ENCODE results near the gene NET1.
"Not testable (repeated sequence)": the region's sequence is repeated elsewhere in the genome, so short reads cannot be mapped to it uniquely, and the experiment has no call there.

DNA sequence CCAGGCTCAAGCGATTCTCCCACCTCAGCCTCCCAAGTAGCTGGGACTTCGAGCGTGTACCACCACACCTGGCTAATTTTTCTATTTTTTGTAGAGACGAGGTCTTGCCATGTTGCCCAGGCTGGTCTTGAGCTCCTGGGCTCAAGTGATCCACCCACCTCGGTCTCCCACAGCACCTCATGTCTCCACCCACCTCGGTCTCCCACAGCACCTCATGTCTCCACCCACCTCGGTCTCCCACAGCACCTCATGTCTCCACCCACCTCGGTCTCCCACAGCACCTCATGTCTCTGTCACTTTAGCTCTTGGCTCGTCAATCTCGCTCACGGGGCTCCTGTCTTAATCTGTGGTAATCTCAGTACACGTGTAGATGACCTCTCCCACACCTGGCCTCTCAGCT, 32.0 kb upstream of the NET1 start:
- TF ChIP-seq, protein P1, sequence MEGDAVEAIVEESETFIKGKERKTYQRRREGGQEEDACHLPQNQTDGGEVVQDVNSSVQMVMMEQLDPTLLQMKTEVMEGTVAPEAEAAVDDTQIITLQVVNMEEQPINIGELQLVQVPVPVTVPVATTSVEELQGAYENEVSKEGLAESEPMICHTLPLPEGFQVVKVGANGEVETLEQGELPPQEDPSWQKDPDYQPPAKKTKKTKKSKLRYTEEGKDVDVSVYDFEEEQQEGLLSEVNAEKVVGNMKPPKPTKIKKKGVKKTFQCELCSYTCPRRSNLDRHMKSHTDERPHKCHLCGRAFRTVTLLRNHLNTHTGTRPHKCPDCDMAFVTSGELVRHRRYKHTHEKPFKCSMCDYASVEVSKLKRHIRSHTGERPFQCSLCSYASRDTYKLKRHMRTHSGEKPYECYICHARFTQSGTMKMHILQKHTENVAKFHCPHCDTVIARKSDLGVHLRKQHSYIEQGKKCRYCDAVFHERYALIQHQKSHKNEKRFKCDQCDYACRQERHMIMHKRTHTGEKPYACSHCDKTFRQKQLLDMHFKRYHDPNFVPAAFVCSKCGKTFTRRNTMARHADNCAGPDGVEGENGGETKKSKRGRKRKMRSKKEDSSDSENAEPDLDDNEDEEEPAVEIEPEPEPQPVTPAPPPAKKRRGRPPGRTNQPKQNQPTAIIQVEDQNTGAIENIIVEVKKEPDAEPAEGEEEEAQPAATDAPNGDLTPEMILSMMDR (IDR thresholded peaks at IDR 0.05) = not testable (repeated sequence)
- TF ChIP-seq ELF1 (IDR thresholded peaks at IDR 0.05); POLR2AphosphoS5 (IDR thresholded peaks at IDR 0.05; ENCODE audit: low read depth, low read length); YY1 (IDR thresholded peaks at IDR 0.05; ENCODE audit: low read depth); FOSL2 (IDR thresholded peaks at IDR 0.05; ENCODE audit: borderline replicate concordance, low read depth); EZH2phosphoT487 (IDR thresholded peaks at IDR 0.05; ENCODE audit: borderline replicate concordance, low read depth); RCOR1 (IDR thresholded peaks at IDR 0.05; ENCODE audit: low read length); GATA2 (CRISPR knock-in tag; IDR thresholded peaks at IDR 0.05); SMC3 (IDR thresholded peaks at IDR 0.05; ENCODE audit: low read depth, low read length); RAD21 (IDR thresholded peaks at IDR 0.05; ENCODE audit: low read length); EP300 (IDR thresholded peaks at IDR 0.05; ENCODE audit: borderline replicate concordance in 1 of 2, low read depth in 1 of 2, low read length in 1 of 2): not testable (repeated sequence)
- TF ChIP-seq, protein P2, sequence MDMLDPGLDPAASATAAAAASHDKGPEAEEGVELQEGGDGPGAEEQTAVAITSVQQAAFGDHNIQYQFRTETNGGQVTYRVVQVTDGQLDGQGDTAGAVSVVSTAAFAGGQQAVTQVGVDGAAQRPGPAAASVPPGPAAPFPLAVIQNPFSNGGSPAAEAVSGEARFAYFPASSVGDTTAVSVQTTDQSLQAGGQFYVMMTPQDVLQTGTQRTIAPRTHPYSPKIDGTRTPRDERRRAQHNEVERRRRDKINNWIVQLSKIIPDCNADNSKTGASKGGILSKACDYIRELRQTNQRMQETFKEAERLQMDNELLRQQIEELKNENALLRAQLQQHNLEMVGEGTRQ (IDR thresholded peaks at IDR 0.05; ENCODE audit: borderline replicate concordance, low read depth, low read length) = not testable (repeated sequence)
- TF ChIP-seq, protein P3, sequence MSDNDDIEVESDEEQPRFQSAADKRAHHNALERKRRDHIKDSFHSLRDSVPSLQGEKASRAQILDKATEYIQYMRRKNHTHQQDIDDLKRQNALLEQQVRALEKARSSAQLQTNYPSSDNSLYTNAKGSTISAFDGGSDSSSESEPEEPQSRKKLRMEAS (IDR thresholded peaks at IDR 0.05; ENCODE audit: low read depth) = not testable (repeated sequence)
- TF ChIP-seq, protein P4, sequence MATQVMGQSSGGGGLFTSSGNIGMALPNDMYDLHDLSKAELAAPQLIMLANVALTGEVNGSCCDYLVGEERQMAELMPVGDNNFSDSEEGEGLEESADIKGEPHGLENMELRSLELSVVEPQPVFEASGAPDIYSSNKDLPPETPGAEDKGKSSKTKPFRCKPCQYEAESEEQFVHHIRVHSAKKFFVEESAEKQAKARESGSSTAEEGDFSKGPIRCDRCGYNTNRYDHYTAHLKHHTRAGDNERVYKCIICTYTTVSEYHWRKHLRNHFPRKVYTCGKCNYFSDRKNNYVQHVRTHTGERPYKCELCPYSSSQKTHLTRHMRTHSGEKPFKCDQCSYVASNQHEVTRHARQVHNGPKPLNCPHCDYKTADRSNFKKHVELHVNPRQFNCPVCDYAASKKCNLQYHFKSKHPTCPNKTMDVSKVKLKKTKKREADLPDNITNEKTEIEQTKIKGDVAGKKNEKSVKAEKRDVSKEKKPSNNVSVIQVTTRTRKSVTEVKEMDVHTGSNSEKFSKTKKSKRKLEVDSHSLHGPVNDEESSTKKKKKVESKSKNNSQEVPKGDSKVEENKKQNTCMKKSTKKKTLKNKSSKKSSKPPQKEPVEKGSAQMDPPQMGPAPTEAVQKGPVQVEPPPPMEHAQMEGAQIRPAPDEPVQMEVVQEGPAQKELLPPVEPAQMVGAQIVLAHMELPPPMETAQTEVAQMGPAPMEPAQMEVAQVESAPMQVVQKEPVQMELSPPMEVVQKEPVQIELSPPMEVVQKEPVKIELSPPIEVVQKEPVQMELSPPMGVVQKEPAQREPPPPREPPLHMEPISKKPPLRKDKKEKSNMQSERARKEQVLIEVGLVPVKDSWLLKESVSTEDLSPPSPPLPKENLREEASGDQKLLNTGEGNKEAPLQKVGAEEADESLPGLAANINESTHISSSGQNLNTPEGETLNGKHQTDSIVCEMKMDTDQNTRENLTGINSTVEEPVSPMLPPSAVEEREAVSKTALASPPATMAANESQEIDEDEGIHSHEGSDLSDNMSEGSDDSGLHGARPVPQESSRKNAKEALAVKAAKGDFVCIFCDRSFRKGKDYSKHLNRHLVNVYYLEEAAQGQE (IDR thresholded peaks at IDR 0.05; ENCODE audit: low read depth, low read length) = not testable (repeated sequence)
